ENCODE results near the gene FLNB.

DNA sequence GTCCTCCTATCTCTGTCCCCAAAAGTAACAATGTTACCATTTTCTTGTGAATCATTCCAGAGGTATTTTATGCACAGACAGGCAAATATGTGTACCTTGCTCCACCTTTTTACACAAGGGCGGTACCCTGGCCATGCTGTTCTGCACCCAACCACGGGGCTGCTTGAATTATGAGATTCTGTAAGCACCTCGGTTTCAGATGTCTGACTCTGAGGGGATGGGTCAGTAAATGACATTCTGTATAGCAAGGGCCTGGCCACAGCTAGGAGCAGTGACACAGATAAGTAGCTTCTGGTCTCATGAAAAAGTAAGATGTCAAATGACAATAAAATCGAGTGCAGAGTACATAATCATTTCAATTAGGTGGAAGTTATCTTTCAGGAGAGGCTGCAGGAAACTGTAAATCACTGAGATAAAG, 30.4 kb upstream of the FLNB start:
- TF ChIP-seq POLR2AphosphoS5 (IDR thresholded peaks at IDR 0.05; ENCODE audit: low read depth, low read length) (no peak), POLR2A (IDR thresholded peaks at IDR 0.05; ENCODE audit: low read depth, low read length) (no peak), PAX5 (IDR thresholded peaks at IDR 0.05; ENCODE audit: insufficient read depth, low read length, severe bottlenecking) (no peak)

Data from GM12891 (cell line).